PC-3 (cell line): ENCODE results near the gene DENND5B. TPM values are rescaled to one million over a fixed set of nuclear protein-coding genes. Genes with fewer than 3 reads are reported as not detected.

Source experiments
- ATAC-seq: fragments of 200-7000 bp; cut with Tn5 transposase; 2 replicates; pipeline ENCODE4 v1.9.1; 2020; ENCODE audit warnings: mild to moderate bottlenecking, moderate library complexity
- BruUV-seq: library from RNA; stranded (reverse); fragments of 400-500 nt; replicated peaks from 2 replicates; lab custom pipeline; 2021; lab: Mats Ljungman, UMichigan
- CTCF ChIA-PET: fragments of 300-600 bp; sonication (Branson Sonifier 250); formaldehyde crosslinking; loops from one replicate; lab custom pipeline; 2022; ENCODE audit warnings: antibody characterized with exemption; lab: Charles Lee
- POLR2A ChIA-PET: fragments of 300-600 bp; sonication (Branson Sonifier 250); formaldehyde crosslinking; loops from one replicate; lab custom pipeline; 2022; ENCODE audit warnings: antibody characterized with exemption; ENCODE audit not compliant: unreplicated experiment; lab: Charles Lee
- DNase-seq: peaks from one replicate; pipeline ENCODE4 v3.0.0-alpha.2; 2015
- H2AFZ ChIP-seq: fragments of 300-600 bp; sonication (generic); 2 replicates; pipeline ENCODE4 v1.6.0; 2016; ENCODE audit warnings: antibody characterized with exemption, low read length
- H3F3A ChIP-seq: fragments of 300-600 bp; sonication (generic); one replicate; pipeline ENCODE4 v1.6.0; 2017; ENCODE audit warnings: antibody characterized with exemption, low read length, control low read depth, mild to moderate bottlenecking; ENCODE audit not compliant: unreplicated experiment
- H3K27ac ChIP-seq: fragments of 300-600 bp; sonication (generic); 2 replicates; pipeline ENCODE4 v1.5.1; 2016; ENCODE audit warnings: mild to moderate bottlenecking, low read length
- H3K27me3 ChIP-seq: fragments of 300-600 bp; sonication (generic); 2 replicates; pipeline ENCODE4 v1.6.1; 2016; ENCODE audit warnings: low read length, mixed read lengths
- H3K36me3 ChIP-seq: fragments of 300-600 bp; sonication (generic); 2 replicates; pipeline ENCODE4 v1.6.1; 2016; ENCODE audit warnings: low read depth, mixed run types, low read length, mixed read lengths
- H3K4me1 ChIP-seq: fragments of 300-600 bp; sonication (generic); 2 replicates; pipeline ENCODE4 v1.5.1; 2016; ENCODE audit warnings: low read length; ENCODE audit not compliant: insufficient read depth
- H3K4me2 ChIP-seq: fragments of 300-600 bp; sonication (generic); 2 replicates; pipeline ENCODE4 v1.6.0; 2016; ENCODE audit warnings: low read length
- H3K4me3 ChIP-seq: fragments of 300-600 bp; sonication (generic); 2 replicates; pipeline ENCODE4 v1.5.1; 2016; ENCODE audit warnings: mild to moderate bottlenecking, low read length, mixed read lengths
- H3K79me2 ChIP-seq: fragments of 300-600 bp; sonication (generic); 2 replicates; pipeline ENCODE4 v1.6.1; 2017; ENCODE audit warnings: low read length, mixed read lengths
- H3K9ac ChIP-seq: fragments of 300-600 bp; sonication (generic); 2 replicates; pipeline ENCODE4 v1.6.0; 2016; ENCODE audit warnings: mild to moderate bottlenecking, low read length
- H3K9me2 ChIP-seq: fragments of 300-600 bp; sonication (generic); replicated peaks from 2 replicates; pipeline ENCODE4 v1.6.1; 2016; ENCODE audit warnings: mixed run types, low read length, mixed read lengths
- H3K9me3 ChIP-seq: fragments of 300-600 bp; sonication (generic); 2 replicates; pipeline ENCODE4 v1.6.1; 2016; ENCODE audit warnings: low read length, mixed read lengths
- H4K20me1 ChIP-seq: fragments of 300-600 bp; sonication (generic); 2 replicates; pipeline ENCODE4 v1.6.1; 2016; ENCODE audit warnings: low read length, mixed read lengths
- EZH2 ChIP-seq: fragments of 300-600 bp; sonication (generic); IDR thresholded peaks from one replicate; pipeline ENCODE4 v1.6.1; 2017; ENCODE audit warnings: antibody characterized with exemption, mild to moderate bottlenecking, low read length; ENCODE audit not compliant: unreplicated experiment
- EZH2phosphoT487 ChIP-seq: fragments of 300-600 bp; sonication (generic); IDR thresholded peaks from 2 replicates; pipeline ENCODE4 v1.6.1; 2018; ENCODE audit warnings: mild to moderate bottlenecking, antibody characterized with exemption, low read length, borderline replicate concordance
- intact Hi-C: fragments of 100-400 bp; cut with micrococcal nuclease; formaldehyde crosslinking; loops from 2 replicates; pipeline ENCODE4 v1.9.0; 2023
- total RNA-seq: library from RNA; depleted of rRNA; stranded (reverse); fragments of >200 nt; gene quantifications from 2 replicates; pipeline ENCODE4 v1.2.3, GENCODE V29; 2014
- TF ChIP-seq, protein P1 (sequence below): fragments of 300-600 bp; sonication (generic); conservative IDR thresholded peaks from 2 replicates; pipeline ENCODE4 v1.5.1; 2017; ENCODE audit warnings: antibody characterized with exemption, low read depth, mild to moderate bottlenecking, low read length

DENND5B gene
- total RNA-seq, 1 experiment from 2014 or later, result 4.2 TPM

DNA sequence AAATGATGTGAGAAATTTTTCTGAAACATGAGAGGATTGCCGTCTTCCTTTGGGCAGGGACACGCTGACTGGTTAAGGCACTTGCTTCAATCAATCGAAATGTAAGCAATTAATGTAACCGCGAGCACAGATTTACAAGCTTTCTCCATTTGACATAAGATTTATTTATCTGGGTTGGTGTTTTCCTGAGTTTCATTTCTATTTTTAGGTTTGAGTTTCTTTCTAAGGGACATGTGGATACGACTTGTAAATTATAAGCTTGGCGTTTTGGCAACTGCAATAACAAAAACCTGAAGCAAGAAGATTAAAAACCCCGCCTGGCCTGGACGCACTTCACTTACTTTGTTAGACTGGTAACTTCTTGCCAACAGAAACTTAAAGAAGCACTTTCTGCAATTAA is 244.7 kb downstream of the DENND5B start:
- H2AFZ ChIP-seq, result no peak overlapping the region
- H3K4me3 ChIP-seq, result no peak overlapping the region
- ChIA-PET CTCF (no interaction called here), POLR2A (no interaction called here)
- H3K27me3 ChIP-seq, result no peaks in the 10 kb centered on the region
- DNase-seq, result no peak
- H3K4me1 ChIP-seq, result no peaks in the 10 kb centered on the region
- no peak for TF ChIP-seq EZH2
- TF ChIP-seq, protein P1, sequence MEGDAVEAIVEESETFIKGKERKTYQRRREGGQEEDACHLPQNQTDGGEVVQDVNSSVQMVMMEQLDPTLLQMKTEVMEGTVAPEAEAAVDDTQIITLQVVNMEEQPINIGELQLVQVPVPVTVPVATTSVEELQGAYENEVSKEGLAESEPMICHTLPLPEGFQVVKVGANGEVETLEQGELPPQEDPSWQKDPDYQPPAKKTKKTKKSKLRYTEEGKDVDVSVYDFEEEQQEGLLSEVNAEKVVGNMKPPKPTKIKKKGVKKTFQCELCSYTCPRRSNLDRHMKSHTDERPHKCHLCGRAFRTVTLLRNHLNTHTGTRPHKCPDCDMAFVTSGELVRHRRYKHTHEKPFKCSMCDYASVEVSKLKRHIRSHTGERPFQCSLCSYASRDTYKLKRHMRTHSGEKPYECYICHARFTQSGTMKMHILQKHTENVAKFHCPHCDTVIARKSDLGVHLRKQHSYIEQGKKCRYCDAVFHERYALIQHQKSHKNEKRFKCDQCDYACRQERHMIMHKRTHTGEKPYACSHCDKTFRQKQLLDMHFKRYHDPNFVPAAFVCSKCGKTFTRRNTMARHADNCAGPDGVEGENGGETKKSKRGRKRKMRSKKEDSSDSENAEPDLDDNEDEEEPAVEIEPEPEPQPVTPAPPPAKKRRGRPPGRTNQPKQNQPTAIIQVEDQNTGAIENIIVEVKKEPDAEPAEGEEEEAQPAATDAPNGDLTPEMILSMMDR, result no peak
- TF ChIP-seq EZH2phosphoT487, result no peak
- H3K4me2 ChIP-seq, result no peak overlapping the region
- intact Hi-C loops, result no loop called here
- no peaks in the 10 kb centered on the region for H3K36me3 ChIP-seq
- H3K9me2 ChIP-seq, result no peaks in the 10 kb centered on the region
- H3K9ac ChIP-seq, result no peak overlapping the region
- no peak overlapping the region for H3K27ac ChIP-seq
- no peaks in the 10 kb centered on the region for H3F3A ChIP-seq
- BruUV-seq, result no TSS peak
- no peaks in the 10 kb centered on the region for H3K79me2 ChIP-seq
- no peaks in the 10 kb centered on the region for H4K20me1 ChIP-seq
- H3K9me3 ChIP-seq, result no peaks in the 10 kb centered on the region
- ATAC-seq, result no peak

DNA sequence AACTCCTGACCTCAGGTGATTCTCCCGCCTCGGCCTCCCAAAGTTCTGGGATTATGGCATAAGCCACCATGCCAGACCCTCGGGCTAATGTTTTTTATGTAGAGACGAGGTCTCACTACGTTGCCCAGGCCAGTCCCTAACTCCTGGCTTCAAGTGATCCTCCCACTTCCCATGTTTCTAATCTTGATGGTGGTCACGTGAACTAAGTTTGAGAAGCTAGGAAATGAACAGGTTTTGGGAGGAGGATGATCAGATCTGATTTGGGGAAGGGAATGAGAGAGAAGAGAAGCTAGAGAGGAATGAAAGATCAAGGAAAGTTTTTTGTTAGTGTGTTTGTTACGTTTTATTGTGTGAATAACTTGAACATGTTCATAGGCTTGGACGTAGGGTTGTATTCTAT is 247.8 kb downstream of the DENND5B start:
- H3K4me2 ChIP-seq, result no peak overlapping the region
- no peak for DNase-seq
- no peaks in the 10 kb centered on the region; the same call in 1 of the 2 replicates for H3K4me1 ChIP-seq
- H4K20me1 ChIP-seq, result no peaks in the 10 kb centered on the region
- H3K9me3 ChIP-seq, result no peaks in the 10 kb centered on the region
- CTCF ChIA-PET, result no interaction called here
- no peaks in the 10 kb centered on the region for H3F3A ChIP-seq
- H3K27ac ChIP-seq, result no peak overlapping the region
- TF ChIP-seq, protein P1, result no peak
- no peak for TF ChIP-seq EZH2phosphoT487
- no peak for TF ChIP-seq EZH2
- ATAC-seq, result no peak
- no peak overlapping the region for H3K4me3 ChIP-seq
- H3K36me3 ChIP-seq, result no peaks in the 10 kb centered on the region
- POLR2A ChIA-PET, result no interaction called here
- no peaks in the 10 kb centered on the region for H3K27me3 ChIP-seq
- H3K9ac ChIP-seq, result no peak overlapping the region
- no peaks in the 10 kb centered on the region for H3K9me2 ChIP-seq
- H2AFZ ChIP-seq, result no peak overlapping the region
- intact Hi-C loops, result no loop called here
- no TSS peak for BruUV-seq
- no peaks in the 10 kb centered on the region for H3K79me2 ChIP-seq

DNA sequence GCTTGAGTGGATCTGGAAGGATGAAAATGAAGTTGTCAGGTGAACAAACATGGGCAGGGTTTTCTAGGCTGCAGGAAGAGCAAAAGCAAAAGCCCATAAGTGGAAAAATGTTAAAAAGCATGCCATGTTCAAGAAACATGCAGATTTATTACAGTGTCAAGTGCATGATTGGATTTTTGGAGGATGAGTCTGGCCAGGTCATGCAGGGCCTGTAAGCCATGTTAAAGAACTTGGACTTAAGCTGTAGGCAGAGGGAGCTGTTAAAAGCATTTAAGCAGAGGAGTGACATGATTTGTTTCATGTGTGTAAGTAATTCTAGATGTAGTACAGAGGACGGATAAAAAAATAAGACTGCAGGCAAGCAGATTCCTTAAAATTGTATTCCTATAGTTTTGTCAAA is 248.7 kb downstream of the DENND5B start:
- DNase-seq (no peak), ATAC-seq (no peak)
- H3F3A ChIP-seq, result no peaks in the 10 kb centered on the region
- CTCF ChIA-PET, result no interaction called here
- H2AFZ ChIP-seq, result no peak overlapping the region
- POLR2A ChIA-PET, result no interaction called here
- no peaks in the 10 kb centered on the region for H3K27me3 ChIP-seq
- H3K9me2 ChIP-seq, result no peaks in the 10 kb centered on the region
- H3K4me3 ChIP-seq, result no peak overlapping the region
- no peaks in the 10 kb centered on the region for H3K9me3 ChIP-seq
- no TSS peak for BruUV-seq
- no peaks in the 10 kb centered on the region for H4K20me1 ChIP-seq
- no peaks in the 10 kb centered on the region; the same call in 1 of the 2 replicates for H3K4me1 ChIP-seq
- H3K79me2 ChIP-seq, result no peaks in the 10 kb centered on the region
- intact Hi-C loops, result no loop called here
- no peak overlapping the region for H3K27ac ChIP-seq
- no peak for TF ChIP-seq EZH2phosphoT487
- no peak for TF ChIP-seq EZH2
- no peak overlapping the region for H3K9ac ChIP-seq
- H3K4me2 ChIP-seq, result no peak overlapping the region
- H3K36me3 ChIP-seq, result no peaks in the 10 kb centered on the region
